Measurements from ENCODE around the gene GJD3.

- no peak for TF ChIP-seq CTCF (conservative IDR thresholded peaks at IDR 0.05)
- TF ChIP-seq EZH2 (IDR thresholded peaks at IDR 0.05; ENCODE audit: low read depth) = no peak
Observed at GRCh38 chr17:40348136-40348504, 16.4 kb downstream of the GJD3 start.

All from PC-9 (cell line).